ENCODE measurements around the gene C9orf152. TPM values are rescaled to one million over a fixed set of nuclear protein-coding genes. Genes with fewer than 3 reads are reported as not detected.
"Not testable (repeated sequence)": the region's sequence is repeated elsewhere in the genome, so short reads cannot be mapped to it uniquely, and the experiment has no call there.

Gene C9orf152
- total RNA-seq, 4 donors from 2014 or later = not detected

DNA sequence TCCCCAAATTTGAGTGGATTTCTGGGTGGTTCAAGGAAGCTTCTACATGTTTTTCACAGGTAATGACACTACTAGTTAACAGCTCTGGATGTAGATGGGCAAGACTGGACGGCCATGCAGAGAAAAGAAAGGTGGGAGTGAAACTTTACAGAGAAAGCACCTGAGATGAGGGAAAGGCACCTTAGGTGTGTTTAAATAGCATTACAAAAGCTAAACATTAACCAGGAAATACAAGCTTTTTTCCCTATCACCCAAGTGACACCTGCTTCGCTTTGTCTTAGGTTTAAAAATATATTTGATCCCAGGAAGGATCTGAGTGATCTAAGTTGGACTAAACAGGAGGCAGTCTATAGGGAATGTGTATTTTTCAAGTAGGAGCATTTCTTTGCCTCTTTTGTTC, 8.3 kb downstream of the C9orf152 start:
- DNase-seq (ENCODE audit: low spot score) (no peak), ATAC-seq (ENCODE audit: low FRiP score) (no peak)
- TF ChIP-seq, protein P1, sequence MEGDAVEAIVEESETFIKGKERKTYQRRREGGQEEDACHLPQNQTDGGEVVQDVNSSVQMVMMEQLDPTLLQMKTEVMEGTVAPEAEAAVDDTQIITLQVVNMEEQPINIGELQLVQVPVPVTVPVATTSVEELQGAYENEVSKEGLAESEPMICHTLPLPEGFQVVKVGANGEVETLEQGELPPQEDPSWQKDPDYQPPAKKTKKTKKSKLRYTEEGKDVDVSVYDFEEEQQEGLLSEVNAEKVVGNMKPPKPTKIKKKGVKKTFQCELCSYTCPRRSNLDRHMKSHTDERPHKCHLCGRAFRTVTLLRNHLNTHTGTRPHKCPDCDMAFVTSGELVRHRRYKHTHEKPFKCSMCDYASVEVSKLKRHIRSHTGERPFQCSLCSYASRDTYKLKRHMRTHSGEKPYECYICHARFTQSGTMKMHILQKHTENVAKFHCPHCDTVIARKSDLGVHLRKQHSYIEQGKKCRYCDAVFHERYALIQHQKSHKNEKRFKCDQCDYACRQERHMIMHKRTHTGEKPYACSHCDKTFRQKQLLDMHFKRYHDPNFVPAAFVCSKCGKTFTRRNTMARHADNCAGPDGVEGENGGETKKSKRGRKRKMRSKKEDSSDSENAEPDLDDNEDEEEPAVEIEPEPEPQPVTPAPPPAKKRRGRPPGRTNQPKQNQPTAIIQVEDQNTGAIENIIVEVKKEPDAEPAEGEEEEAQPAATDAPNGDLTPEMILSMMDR (IDR thresholded peaks at IDR 0.05) = no peak

GRCh38 chr9:110198357-110198756, 9.6 kb downstream of the C9orf152 start:
- TF ChIP-seq, protein P1 (IDR thresholded peaks at IDR 0.05) = no peak
- no peak for DNase-seq (ENCODE audit: low spot score)
- no peak for ATAC-seq (ENCODE audit: low FRiP score)

DNA sequence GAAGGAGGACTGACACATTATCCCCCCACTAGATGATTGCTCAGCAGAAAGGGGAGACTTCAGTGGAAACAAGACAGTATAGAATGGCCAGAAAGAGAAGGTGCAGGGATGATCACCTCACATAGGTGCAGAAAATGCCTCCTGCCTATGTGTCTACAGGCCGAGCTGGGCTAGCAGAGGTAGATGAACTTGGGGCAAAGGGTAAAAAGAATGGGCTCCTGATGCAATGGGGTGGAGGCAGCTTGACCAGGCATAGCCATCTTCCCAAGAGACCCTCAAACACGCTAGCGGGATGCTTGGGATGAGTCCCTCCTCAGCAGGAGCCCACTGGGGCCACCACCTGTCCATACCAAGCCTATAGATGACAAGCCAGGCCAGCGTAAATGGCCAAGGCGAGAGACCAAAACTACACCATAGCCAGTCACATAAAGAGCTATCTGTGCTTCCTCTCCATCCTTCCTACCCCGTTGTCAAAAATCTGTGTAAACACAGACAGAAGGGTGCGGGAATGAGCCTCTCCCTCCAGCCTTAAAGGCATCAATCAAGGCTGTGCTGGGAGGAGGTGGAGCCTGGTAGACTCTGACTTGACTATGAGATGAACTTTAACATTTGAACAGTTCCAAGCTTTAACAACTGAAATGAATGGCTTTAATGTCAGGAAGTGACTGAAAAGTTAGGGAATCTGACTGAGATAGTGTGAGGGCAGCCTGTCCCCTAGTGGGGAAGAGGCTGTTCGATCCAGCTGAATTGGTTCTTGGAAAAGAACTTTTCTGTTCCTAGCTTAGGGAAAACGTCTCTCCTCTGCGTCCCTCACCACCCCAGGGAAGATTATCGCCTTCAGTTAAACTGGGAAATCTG, 10.4 kb downstream of the C9orf152 start:
- TF ChIP-seq, protein P1 (IDR thresholded peaks at IDR 0.05) = no peak
- ATAC-seq (ENCODE audit: low FRiP score) (no peak), DNase-seq (ENCODE audit: low spot score) (no peak)

GRCh38 chr9:110196084-110196499, 11.9 kb downstream of the C9orf152 start:
- ATAC-seq (ENCODE audit: low FRiP score); DNase-seq (ENCODE audit: low spot score): not testable (repeated sequence)

- DNase-seq (ENCODE audit: low spot score) (no peak), ATAC-seq (ENCODE audit: low FRiP score) (peak; percentile 83)
- TF ChIP-seq, protein P1 (IDR thresholded peaks at IDR 0.05) = no peak
Observed at GRCh38 chr9:110192531-110193261, 15.3 kb downstream of the C9orf152 start.

- TF ChIP-seq, protein P1 (IDR thresholded peaks at IDR 0.05) = no peak
- no peak for ATAC-seq (ENCODE audit: low FRiP score)
- DNase-seq (ENCODE audit: low spot score) = no peak
Observed at GRCh38 chr9:110191615-110192014, 16.3 kb downstream of the C9orf152 start.

DNA sequence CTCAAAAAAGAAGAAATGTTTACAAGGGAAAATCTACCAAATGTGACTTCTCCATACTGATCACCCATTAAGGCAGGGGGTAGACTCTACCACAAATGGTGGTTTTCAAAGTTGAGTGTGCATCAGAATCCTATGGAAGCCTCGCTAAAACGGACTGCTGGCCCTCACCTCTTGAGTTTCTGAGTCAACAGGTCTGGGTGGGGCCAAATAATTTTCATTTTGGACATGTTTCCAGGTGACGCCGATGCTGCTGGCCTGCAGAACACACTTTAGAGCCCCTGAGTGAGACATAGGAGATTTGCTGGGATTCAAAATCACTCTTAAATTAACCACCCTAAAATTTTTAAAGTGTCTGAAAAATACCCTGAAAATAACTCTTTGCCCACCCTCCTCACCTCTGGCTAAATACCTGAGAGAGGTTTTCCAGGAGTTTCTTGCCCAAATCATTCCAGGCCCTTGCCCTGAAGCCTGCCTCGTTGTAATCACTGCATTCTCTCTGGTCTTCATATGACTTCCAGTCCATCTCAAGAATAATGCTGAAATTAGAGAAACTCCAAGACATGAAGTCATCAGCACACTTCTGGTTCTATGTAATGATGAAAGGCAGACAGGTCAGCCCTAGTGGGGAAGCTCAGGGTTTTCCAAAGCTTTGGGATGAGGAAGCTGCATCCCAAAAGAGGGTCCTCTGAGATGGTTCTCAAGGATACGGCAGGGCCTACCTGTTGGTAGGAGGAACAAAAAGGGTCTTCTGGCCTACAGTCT, 18.2 kb downstream of the C9orf152 start:
- TF ChIP-seq, protein P1 (IDR thresholded peaks at IDR 0.05) = no peak
- DNase-seq (ENCODE audit: low spot score) (no peak), ATAC-seq (ENCODE audit: low FRiP score) (no peak)

Measured in omental fat pad (tissue), 4 donors.